ENCODE results near the gene BRD1.

BRD1 gene

DNA sequence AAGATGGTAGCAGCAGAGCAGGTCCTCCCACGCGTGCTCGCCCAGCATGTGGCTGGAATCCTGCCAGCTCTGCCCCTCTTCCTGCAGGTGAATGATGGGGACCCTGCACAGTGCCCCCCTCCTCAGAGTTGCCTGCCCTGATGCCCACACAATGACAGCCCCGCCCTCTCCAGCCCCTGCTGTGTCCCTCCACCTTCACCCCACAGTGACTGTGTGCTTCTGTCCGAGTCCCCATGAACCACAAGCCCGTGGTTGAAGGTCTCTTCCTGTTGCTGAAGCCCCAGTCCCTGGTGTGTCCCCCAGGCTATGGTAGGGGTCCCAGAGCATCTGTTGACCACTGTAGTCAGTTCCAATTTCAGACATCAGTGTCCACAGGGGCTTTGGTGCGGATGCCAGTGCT is 71.0 kb downstream of the BRD1 start:
- no peaks in the 10 kb centered on the region for H3K36me3 Mint-ChIP-seq (ENCODE audit: low read depth)
- peaks cover 8% of the 10 kb centered on the region for H3K4me1 Mint-ChIP-seq
- no peaks in the 10 kb centered on the region for H3K27me3 Mint-ChIP-seq
- no peaks in the 10 kb centered on the region for H3K9me3 Mint-ChIP-seq
- H3K4me3 Mint-ChIP-seq = no peak overlapping the region
- DNase-seq (no peak), ATAC-seq (no peak)
- H3K27ac Mint-ChIP-seq = no peak overlapping the region

DNA sequence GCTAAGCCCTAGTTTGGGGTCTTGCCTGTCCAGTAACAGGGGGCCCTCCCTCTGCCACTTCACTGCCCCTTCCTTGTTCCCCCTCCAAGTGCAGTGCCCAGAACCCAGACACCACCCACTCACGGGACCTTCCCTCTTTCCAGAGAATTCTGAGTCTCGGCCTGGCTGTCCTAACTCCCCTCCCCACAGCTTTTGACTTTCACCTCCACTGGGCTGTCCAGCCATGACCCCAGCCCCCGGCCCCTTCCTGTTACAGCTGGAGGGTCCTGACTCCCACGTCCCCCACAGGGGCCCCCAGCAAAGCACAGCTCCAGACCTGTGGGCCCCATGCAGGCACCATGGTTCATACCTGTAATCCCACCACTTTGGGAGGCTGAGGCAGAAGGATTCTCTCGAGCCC is 71.5 kb downstream of the BRD1 start:
- Mint-ChIP-seq H3K4me1 (peaks cover 7% of the 10 kb centered on the region), H3K36me3 (ENCODE audit: low read depth) (no peaks in the 10 kb centered on the region), H3K27me3 (no peaks in the 10 kb centered on the region), H3K9me3 (no peaks in the 10 kb centered on the region), H3K27ac (no peak overlapping the region), H3K4me3 (no peak overlapping the region)
- ATAC-seq (no peak), DNase-seq (no peak)

DNA sequence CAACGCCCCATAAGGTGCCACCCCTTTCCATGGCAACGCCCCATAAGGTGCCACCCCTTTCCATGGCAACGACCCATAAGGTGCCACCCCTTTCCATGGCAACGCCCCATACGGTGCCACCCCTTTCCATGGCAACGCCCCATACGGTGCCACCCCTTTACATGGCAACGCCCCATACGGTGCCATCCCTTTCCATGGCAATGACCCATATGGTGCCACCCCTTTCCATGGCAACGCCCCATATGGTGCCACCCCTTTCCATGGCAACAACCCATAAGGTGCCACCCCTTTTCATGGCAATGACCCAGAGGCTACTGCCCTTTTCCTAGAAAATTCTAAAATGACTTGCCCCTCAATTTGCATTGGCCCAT is 72.1 kb downstream of the BRD1 start:
- no peak for DNase-seq
- Mint-ChIP-seq H3K4me3 (no peak overlapping the region), H3K36me3 (ENCODE audit: low read depth) (no peaks in the 10 kb centered on the region), H3K27ac (no peak overlapping the region), H3K4me1 (peaks cover under 1% of the 10 kb centered on the region), H3K9me3 (no peaks in the 10 kb centered on the region), H3K27me3 (no peaks in the 10 kb centered on the region)
- no peak for ATAC-seq

DNA sequence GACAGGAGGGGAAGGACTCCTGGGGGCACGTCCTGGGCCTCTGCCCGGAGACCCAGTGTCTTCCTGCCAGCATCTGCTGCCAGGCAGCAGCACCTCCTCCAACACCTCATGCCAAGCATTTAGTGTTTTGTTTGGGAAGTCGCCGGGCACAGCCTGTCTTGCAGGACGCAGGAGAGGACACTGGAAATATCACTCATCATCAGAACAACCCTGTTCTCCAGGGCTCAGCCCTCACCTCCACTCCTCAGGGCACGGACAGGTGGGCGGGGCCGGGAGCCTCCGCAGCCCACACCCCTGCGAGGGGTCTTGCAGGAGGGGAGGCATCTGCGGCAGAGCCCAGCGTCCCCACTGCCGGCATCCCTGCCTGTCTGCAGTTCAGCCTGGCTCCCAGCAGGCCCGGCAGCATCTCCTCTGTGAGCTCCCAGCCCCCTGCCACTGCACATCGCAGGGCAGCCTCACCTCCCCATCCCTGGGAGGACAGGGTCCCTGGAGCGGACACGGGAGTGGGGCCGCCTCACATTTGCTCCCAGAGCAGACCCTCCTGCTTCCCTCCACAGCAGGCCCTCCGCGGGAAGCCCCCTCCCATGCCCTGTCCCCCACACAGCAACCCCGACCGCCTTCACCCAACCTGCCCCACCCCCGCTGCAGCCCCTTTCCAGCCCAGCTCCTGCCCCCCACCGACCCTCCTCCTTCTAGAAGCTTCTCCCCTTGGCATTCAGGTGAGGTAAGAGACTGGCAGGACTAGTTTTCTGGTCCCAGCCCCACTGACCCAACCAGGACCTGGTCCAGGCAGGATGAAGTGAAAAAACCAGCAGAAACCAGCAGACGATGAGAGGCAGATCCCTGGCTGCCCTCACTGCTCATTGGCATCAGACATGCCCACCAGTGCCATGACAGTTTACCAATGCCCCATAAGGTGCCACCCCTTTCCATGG is 72.7 kb downstream of the BRD1 start:
- DNase-seq (no peak), ATAC-seq (no peak)
- no peaks in the 10 kb centered on the region for H3K27me3 Mint-ChIP-seq
- H3K36me3 Mint-ChIP-seq (ENCODE audit: low read depth) = no peaks in the 10 kb centered on the region
- no peak overlapping the region for H3K4me3 Mint-ChIP-seq
- no peaks in the 10 kb centered on the region for H3K4me1 Mint-ChIP-seq
- H3K9me3 Mint-ChIP-seq = no peaks in the 10 kb centered on the region
- no peak overlapping the region for H3K27ac Mint-ChIP-seq

DNA sequence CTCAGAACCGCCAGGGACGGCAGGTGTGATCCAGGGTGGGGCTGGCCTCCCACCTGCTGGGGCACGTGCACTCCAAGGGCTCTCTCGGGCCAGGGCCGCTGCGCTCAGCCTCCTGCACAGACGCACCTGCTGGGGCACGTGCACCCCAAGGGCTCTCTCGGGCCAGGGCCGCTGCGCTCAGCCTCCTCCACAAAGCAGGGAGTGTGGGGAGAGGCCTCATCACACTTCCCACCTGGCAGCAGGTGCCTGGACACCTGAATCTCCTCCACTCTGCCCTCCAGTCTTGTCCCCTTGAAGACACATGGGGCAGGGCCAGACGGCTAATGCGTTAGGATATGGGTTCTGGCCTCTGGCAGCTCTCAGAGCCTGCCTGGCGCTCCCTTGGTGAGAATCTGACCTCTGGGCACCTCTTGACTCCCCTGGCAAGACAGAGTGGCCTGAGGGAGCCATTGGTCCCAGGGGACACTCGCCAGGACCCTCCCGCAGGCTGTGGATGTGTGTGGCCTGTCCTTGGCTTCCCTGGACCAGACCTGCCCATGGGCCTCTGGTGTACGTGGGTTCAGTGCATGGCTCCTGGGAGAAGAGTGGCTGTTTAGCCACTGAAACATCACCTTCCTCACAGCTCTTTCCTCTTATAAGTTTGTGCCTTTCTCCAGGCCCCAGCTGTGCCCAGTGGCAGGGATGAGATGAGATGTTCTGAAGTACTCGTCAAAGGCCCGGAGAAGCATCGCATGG is 73.5 kb downstream of the BRD1 start:
- DNase-seq (no peak), ATAC-seq (no peak)
- Mint-ChIP-seq H3K27ac (no peak overlapping the region), H3K9me3 (no peaks in the 10 kb centered on the region), H3K36me3 (ENCODE audit: low read depth) (no peaks in the 10 kb centered on the region), H3K4me1 (no peaks in the 10 kb centered on the region), H3K4me3 (no peak overlapping the region), H3K27me3 (no peaks in the 10 kb centered on the region)

DNA sequence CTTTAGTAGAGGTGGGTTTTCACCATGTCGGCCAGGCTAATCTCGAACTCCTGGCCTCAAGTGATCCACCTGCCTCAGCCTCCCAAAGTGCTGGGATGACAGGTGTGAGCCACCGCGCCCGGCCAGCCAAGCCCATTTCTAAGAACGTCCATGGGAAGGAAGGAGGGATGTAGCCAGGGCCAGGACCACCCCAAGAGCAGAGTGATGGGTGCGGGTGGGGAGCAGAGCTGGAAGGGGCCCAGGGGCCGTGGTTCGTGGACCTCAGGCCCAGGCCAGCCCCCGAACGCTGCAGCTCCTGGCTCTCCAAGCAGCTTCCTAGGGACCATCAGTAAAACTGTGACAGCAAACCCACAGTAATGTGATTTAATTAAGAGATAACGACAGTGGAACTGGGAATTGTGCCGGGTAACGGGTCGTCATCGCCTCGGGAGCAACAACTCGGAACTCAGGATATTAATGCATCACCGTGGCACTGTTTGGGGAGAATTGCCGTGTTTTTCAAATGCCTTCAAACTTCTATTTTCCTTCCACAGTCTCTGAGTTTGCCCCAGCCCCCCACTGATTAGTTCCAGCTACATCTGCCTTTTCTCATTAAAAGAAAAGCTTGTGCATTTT is 74.3 kb downstream of the BRD1 start:
- Mint-ChIP-seq H3K36me3 (ENCODE audit: low read depth) (no peaks in the 10 kb centered on the region), H3K4me3 (no peak overlapping the region), H3K9me3 (no peaks in the 10 kb centered on the region), H3K4me1 (no peaks in the 10 kb centered on the region), H3K27ac (no peak overlapping the region), H3K27me3 (no peaks in the 10 kb centered on the region)
- no peak for DNase-seq
- ATAC-seq = no peak

DNA sequence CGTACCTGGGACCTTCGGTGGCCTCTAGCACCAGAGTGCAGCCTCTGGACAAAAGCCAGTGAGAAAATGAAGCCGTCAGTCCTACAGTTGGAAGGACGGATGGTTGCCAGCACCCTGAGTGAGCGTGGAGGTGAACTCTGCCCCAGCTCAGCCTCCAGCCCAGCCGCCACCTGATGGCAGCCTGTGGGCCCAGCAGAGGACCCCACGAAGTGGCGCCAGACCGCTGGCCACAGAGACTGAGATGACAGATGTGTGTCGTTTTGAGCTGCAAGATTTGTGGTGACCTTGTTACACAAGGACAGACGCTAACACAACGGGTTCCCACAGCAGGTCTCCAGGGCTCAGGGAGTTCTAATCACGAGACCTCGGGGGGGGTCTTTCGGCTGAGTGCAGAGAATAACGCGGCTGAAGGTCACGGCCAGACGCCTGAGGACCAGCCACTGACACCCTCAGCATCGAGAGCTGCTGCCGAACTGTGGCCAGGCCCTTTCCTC is 75.0 kb downstream of the BRD1 start:
- DNase-seq (no peak), ATAC-seq (no peak)
- no peaks in the 10 kb centered on the region for H3K27me3 Mint-ChIP-seq
- no peaks in the 10 kb centered on the region for H3K4me1 Mint-ChIP-seq
- H3K36me3 Mint-ChIP-seq (ENCODE audit: low read depth) = no peaks in the 10 kb centered on the region
- no peak overlapping the region for H3K4me3 Mint-ChIP-seq
- no peak overlapping the region for H3K27ac Mint-ChIP-seq
- H3K9me3 Mint-ChIP-seq = peaks cover 6% of the 10 kb centered on the region

DNA sequence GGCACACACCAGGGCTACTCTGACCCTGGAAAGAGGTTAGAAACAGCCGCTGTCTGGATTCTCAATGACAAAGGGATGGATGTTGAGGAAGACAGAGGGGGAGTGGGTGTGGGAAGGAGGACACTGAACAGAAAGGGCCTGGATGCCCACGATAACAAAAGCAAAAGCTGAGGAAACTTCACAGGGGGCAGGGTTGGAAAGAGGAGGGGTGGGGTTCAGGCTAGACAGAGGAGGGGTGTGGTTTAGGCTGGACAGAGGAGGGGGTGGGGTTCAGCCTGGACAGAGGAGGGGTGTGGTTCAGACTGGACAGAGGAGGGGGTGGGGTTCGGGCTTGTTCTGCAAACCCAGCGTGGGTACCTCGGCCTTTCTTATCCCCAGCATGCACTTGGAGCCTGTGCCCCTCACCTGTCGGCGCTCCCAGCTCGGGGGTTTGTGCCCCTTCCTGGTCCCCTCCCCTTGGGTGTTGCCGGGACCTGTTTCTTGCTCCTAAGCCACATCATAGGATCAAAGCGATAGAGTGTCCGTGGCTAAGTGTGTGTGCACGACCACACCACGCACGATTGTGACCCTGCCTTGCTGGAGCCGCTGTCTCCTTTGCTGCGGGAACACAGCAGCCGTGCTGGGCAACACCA is 75.6 kb downstream of the BRD1 start:
- peaks cover 10% of the 10 kb centered on the region for H3K9me3 Mint-ChIP-seq
- ATAC-seq (no peak), DNase-seq (no peak)
- no peaks in the 10 kb centered on the region for H3K36me3 Mint-ChIP-seq (ENCODE audit: low read depth)
- H3K4me3 Mint-ChIP-seq = no peak overlapping the region
- no peak overlapping the region for H3K27ac Mint-ChIP-seq
- H3K4me1 Mint-ChIP-seq = no peaks in the 10 kb centered on the region
- H3K27me3 Mint-ChIP-seq = no peaks in the 10 kb centered on the region

DNA sequence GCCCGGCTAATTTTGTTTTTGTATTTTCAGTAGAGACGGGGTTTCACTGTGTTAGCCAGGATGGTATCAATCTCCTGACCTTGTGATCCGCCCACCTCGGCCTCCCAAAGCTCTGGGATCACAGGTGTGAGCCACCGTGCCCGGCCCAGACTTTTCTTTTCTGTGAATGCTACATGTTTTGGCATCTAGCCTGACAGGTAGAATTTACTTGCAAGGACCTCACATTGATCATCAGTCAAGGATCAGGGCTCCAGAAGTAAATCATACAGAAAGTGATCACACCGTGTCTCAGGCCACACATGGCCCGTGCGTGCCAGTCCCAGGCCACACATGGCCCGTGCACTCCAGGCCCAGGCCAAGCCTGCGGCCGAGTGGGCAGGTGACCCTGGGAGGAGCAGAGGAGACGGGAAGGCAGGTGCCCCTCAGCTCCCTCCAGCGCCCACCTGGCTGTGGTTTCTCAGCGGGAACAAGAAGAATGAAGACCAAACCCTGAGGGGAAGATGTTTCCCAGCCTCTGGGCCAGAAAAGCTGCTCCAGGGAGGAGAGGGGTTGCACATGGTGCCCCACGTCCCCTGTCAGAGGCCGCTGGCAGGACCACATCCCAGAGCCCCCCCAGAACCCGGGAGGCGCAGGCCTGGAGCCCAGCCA is 76.2 kb downstream of the BRD1 start:
- Mint-ChIP-seq H3K27ac (no peak overlapping the region), H3K4me3 (no peak overlapping the region), H3K36me3 (ENCODE audit: low read depth) (peaks cover 1% of the 10 kb centered on the region), H3K27me3 (no peaks in the 10 kb centered on the region), H3K9me3 (peaks cover 16% of the 10 kb centered on the region), H3K4me1 (no peaks in the 10 kb centered on the region)
- ATAC-seq = no peak
- DNase-seq = no peak

DNA sequence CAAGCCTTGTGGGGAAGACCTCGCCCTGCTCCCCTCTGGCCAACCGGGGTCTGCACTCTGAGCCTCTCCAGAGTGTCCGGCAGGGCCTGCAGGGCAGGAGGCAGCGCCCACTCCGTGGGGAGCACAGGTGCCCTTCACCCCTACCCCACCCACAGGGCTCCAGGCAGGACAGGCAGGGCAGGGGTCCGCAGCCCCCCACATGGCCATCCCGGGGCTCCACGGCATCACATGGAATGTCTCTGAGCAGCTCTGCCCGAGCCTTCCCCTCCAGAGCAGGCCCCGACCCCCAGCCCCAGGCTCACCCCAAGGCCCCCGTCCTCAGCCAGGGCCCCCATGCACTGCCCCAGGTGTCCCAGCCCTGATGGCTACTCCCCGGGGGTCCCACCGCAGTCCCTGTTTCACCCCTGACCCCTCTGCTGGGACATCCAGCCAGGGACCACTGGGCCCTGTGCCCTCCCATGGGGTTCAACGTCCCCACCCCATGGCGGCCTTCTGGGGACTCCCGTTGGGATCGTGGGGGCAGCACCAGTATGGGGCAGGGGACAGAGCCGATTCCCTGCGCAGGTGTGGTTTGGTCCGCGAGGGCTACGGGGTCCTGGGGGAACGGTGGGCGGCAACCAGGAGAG is 77.7 kb downstream of the BRD1 start:
- H3K9me3 Mint-ChIP-seq = peaks cover 28% of the 10 kb centered on the region
- H3K4me1 Mint-ChIP-seq = no peaks in the 10 kb centered on the region
- H3K27ac Mint-ChIP-seq = no peak overlapping the region
- DNase-seq (no peak), ATAC-seq (no peak)
- no peaks in the 10 kb centered on the region for H3K27me3 Mint-ChIP-seq
- peaks cover 5% of the 10 kb centered on the region for H3K36me3 Mint-ChIP-seq (ENCODE audit: low read depth)
- H3K4me3 Mint-ChIP-seq = no peak overlapping the region

DNA sequence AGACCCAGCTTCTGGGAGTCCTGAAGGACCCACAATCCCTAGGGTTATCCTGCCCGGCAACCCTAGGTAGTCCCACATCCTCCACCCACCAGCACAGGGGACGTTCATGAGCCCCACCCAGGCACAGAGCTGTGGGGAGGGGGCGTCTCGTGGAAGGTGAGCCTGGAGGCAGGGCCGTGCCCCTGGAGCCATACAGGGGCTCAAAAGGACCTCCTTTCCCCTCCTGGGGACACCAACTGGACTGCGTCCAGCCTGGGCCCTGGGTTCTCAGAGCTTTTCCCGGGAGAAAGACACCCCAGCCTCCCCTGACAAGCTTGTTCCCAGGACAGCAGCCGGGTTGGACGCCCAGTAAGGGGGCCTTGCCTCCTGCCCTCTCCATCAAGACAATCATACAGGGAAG is 78.4 kb downstream of the BRD1 start:
- no peak for ATAC-seq
- Mint-ChIP-seq H3K36me3 (ENCODE audit: low read depth) (peaks cover 5% of the 10 kb centered on the region), H3K4me1 (no peaks in the 10 kb centered on the region)

DNA sequence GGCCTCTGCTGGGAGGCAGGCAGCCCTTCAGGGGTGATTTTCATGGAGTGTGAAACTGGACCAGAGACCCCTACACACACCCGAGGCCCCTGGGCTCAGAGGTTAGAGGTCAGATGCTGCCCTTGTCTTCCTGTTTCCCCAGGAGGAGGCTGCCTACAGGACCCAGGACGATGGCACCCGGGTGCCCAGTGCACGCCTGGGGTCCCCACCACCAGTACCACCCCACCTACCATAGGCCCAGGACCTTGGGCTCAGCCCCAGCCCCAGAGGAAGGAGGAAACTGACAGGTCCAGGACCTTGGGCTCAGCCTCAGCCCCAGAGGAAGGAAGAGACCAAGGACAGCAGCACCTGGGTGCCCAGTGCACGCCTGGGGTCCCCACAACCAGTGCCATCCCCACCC is 79.2 kb downstream of the BRD1 start:
- DNase-seq = no peak
- H3K4me1 Mint-ChIP-seq = no peaks in the 10 kb centered on the region
- peaks cover 40% of the 10 kb centered on the region for H3K9me3 Mint-ChIP-seq
- H3K27me3 Mint-ChIP-seq = peaks cover 2% of the 10 kb centered on the region
- peaks cover 5% of the 10 kb centered on the region for H3K36me3 Mint-ChIP-seq (ENCODE audit: low read depth)
- no peak overlapping the region for H3K27ac Mint-ChIP-seq
- no peak for ATAC-seq
- no peak overlapping the region for H3K4me3 Mint-ChIP-seq

More for the DNA sequence above, 78.4 kb downstream of the BRD1 start:
- DNase-seq = no peak
- Mint-ChIP-seq H3K4me3 (no peak overlapping the region), H3K9me3 (peaks cover 33% of the 10 kb centered on the region), H3K27ac (no peak overlapping the region), H3K27me3 (no peaks in the 10 kb centered on the region)

DNA sequence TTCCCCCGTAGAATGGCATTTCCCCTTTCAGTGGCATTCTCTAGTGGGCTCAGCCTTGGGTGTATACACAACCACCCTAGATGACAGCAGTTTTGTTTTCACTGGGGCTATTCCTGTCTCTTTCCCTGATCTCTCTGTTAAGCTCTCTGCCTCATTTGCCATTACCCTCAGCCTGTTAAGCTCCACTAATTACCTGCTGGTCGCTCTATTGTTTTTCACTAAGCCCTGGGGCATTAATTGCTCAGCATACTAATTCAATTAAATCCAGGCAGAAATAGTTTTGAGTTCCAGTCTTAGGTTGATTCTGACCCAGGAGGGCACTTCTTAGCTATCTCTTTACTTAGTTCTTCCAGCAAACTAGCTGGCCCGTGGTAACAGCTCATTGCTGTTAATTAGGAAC is 80.0 kb downstream of the BRD1 start:
- H3K9me3 Mint-ChIP-seq = peaks cover 42% of the 10 kb centered on the region
- ATAC-seq = no peak
- DNase-seq = no peak
- H3K27me3 Mint-ChIP-seq = peaks cover 4% of the 10 kb centered on the region
- H3K27ac Mint-ChIP-seq = no peak overlapping the region
- H3K4me1 Mint-ChIP-seq = no peaks in the 10 kb centered on the region
- H3K4me3 Mint-ChIP-seq = no peak overlapping the region
- peaks cover 5% of the 10 kb centered on the region for H3K36me3 Mint-ChIP-seq (ENCODE audit: low read depth)

DNA sequence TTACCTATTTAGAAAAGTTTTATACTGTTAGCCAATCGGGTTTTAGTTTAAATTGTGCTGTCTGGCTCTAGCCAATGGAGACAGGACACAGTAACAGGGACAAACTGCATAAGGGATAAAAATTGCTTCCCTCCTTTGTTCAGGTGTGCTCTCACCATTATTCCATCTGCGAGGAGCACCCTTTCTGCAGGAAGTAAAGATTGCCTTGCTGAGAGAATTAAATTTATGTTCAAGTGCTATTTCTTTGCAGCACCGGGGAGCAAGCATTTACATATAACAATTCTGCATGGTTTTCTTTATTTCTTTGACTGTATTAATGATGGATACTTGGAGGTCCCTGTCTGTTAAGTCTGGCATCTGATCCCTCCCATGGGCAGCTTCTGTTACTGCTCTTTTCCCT is 80.5 kb downstream of the BRD1 start:
- Mint-ChIP-seq H3K9me3 (peaks cover 42% of the 10 kb centered on the region), H3K4me3 (no peak overlapping the region), H3K27ac (no peak overlapping the region), H3K36me3 (ENCODE audit: low read depth) (peaks cover 5% of the 10 kb centered on the region), H3K27me3 (peaks cover 4% of the 10 kb centered on the region), H3K4me1 (no peaks in the 10 kb centered on the region)
- ATAC-seq (no peak), DNase-seq (no peak)
